PC-3 (cell line): ENCODE data around the gene TAS2R60. TPM values are rescaled to one million over a fixed set of nuclear protein-coding genes. Genes with fewer than 3 reads are reported as not detected.

Source experiments
- ATAC-seq: fragments of 200-7000 bp; cut with Tn5 transposase; 2 replicates; pipeline ENCODE4 v1.9.1; 2020; ENCODE audit warnings: mild to moderate bottlenecking, moderate library complexity
- BruUV-seq: library from RNA; stranded (reverse); fragments of 400-500 nt; replicated peaks from 2 replicates; lab custom pipeline; 2021; lab: Mats Ljungman, UMichigan
- CTCF ChIA-PET: fragments of 300-600 bp; sonication (Branson Sonifier 250); formaldehyde crosslinking; loops from one replicate; lab custom pipeline; 2022; ENCODE audit warnings: antibody characterized with exemption; lab: Charles Lee
- POLR2A ChIA-PET: fragments of 300-600 bp; sonication (Branson Sonifier 250); formaldehyde crosslinking; loops from one replicate; lab custom pipeline; 2022; ENCODE audit warnings: antibody characterized with exemption; ENCODE audit not compliant: unreplicated experiment; lab: Charles Lee
- DNase-seq: peaks from one replicate; pipeline ENCODE4 v3.0.0-alpha.2; 2015
- H2AFZ ChIP-seq: fragments of 300-600 bp; sonication (generic); 2 replicates; pipeline ENCODE4 v1.6.0; 2016; ENCODE audit warnings: antibody characterized with exemption, low read length
- H3F3A ChIP-seq: fragments of 300-600 bp; sonication (generic); one replicate; pipeline ENCODE4 v1.6.0; 2017; ENCODE audit warnings: antibody characterized with exemption, low read length, control low read depth, mild to moderate bottlenecking; ENCODE audit not compliant: unreplicated experiment
- H3K27ac ChIP-seq: fragments of 300-600 bp; sonication (generic); 2 replicates; pipeline ENCODE4 v1.5.1; 2016; ENCODE audit warnings: mild to moderate bottlenecking, low read length
- H3K27me3 ChIP-seq: fragments of 300-600 bp; sonication (generic); 2 replicates; pipeline ENCODE4 v1.6.1; 2016; ENCODE audit warnings: low read length, mixed read lengths
- H3K36me3 ChIP-seq: fragments of 300-600 bp; sonication (generic); 2 replicates; pipeline ENCODE4 v1.6.1; 2016; ENCODE audit warnings: low read depth, mixed run types, low read length, mixed read lengths
- H3K4me1 ChIP-seq: fragments of 300-600 bp; sonication (generic); 2 replicates; pipeline ENCODE4 v1.5.1; 2016; ENCODE audit warnings: low read length; ENCODE audit not compliant: insufficient read depth
- H3K4me2 ChIP-seq: fragments of 300-600 bp; sonication (generic); 2 replicates; pipeline ENCODE4 v1.6.0; 2016; ENCODE audit warnings: low read length
- H3K4me3 ChIP-seq: fragments of 300-600 bp; sonication (generic); 2 replicates; pipeline ENCODE4 v1.5.1; 2016; ENCODE audit warnings: mild to moderate bottlenecking, low read length, mixed read lengths
- H3K79me2 ChIP-seq: fragments of 300-600 bp; sonication (generic); 2 replicates; pipeline ENCODE4 v1.6.1; 2017; ENCODE audit warnings: low read length, mixed read lengths
- H3K9ac ChIP-seq: fragments of 300-600 bp; sonication (generic); 2 replicates; pipeline ENCODE4 v1.6.0; 2016; ENCODE audit warnings: mild to moderate bottlenecking, low read length
- H3K9me2 ChIP-seq: fragments of 300-600 bp; sonication (generic); replicated peaks from 2 replicates; pipeline ENCODE4 v1.6.1; 2016; ENCODE audit warnings: mixed run types, low read length, mixed read lengths
- H3K9me3 ChIP-seq: fragments of 300-600 bp; sonication (generic); 2 replicates; pipeline ENCODE4 v1.6.1; 2016; ENCODE audit warnings: low read length, mixed read lengths
- H4K20me1 ChIP-seq: fragments of 300-600 bp; sonication (generic); 2 replicates; pipeline ENCODE4 v1.6.1; 2016; ENCODE audit warnings: low read length, mixed read lengths
- CTCF ChIP-seq: fragments of 300-600 bp; sonication (generic); conservative IDR thresholded peaks from 2 replicates; pipeline ENCODE4 v1.5.1; 2017; ENCODE audit warnings: antibody characterized with exemption, low read depth, mild to moderate bottlenecking, low read length
- EZH2 ChIP-seq: fragments of 300-600 bp; sonication (generic); IDR thresholded peaks from one replicate; pipeline ENCODE4 v1.6.1; 2017; ENCODE audit warnings: antibody characterized with exemption, mild to moderate bottlenecking, low read length; ENCODE audit not compliant: unreplicated experiment
- EZH2phosphoT487 ChIP-seq: fragments of 300-600 bp; sonication (generic); IDR thresholded peaks from 2 replicates; pipeline ENCODE4 v1.6.1; 2018; ENCODE audit warnings: mild to moderate bottlenecking, antibody characterized with exemption, low read length, borderline replicate concordance
- intact Hi-C: fragments of 100-400 bp; cut with micrococcal nuclease; formaldehyde crosslinking; loops from 2 replicates; pipeline ENCODE4 v1.9.0; 2023
- total RNA-seq: library from RNA; depleted of rRNA; stranded (reverse); fragments of >200 nt; gene quantifications from 2 replicates; pipeline ENCODE4 v1.2.3, GENCODE V29; 2014

Gene TAS2R60
- total RNA-seq, 1 experiment from 2014 or later, result not detected

- ATAC-seq (peak; percentile 52), DNase-seq (no peak)
- Histone ChIP-seq H3K4me2 (peak overlapping the region; percentile 57), H3K27ac (peak overlapping the region; percentile 34), H3K4me3 (no peak overlapping the region; the same call in 1 of the 2 replicates), H2AFZ (no peak overlapping the region), H3K9me3 (no peaks in the 10 kb centered on the region), H3K36me3 (no peaks in the 10 kb centered on the region), H4K20me1 (no peaks in the 10 kb centered on the region), H3K9me2 (no peaks in the 10 kb centered on the region), H3K9ac (no peak overlapping the region), H3K4me1 (peaks cover 29% of the 10 kb centered on the region), H3K79me2 (no peaks in the 10 kb centered on the region), H3F3A (no peaks in the 10 kb centered on the region), H3K27me3 (no peaks in the 10 kb centered on the region)
- ChIA-PET CTCF (no interaction called here), POLR2A (interaction anchor here (0.7 kb wide), 2 partner anchors 14 to 16 kb away, joined by 3 to 9 read pairs; no protein-coding TSS in a partner anchor)
- intact Hi-C loops, result loop anchor here (5.0 kb wide), 1 partner anchor 41 kb away; no protein-coding TSS in a partner anchor
- TF ChIP-seq EZH2phosphoT487 (no peak), EZH2 (no peak), CTCF (no peak)
- no TSS peak for BruUV-seq
Observed at GRCh38 chr7:143431109-143431508, 12.1 kb upstream of the TAS2R60 start.

- Histone ChIP-seq H3K27me3 (no peaks in the 10 kb centered on the region), H3F3A (no peaks in the 10 kb centered on the region), H3K4me1 (peaks cover 29% of the 10 kb centered on the region), H3K9ac (no peak overlapping the region), H2AFZ (no peak overlapping the region), H3K36me3 (no peaks in the 10 kb centered on the region), H4K20me1 (no peaks in the 10 kb centered on the region), H3K27ac (no peak overlapping the region), H3K9me3 (no peaks in the 10 kb centered on the region), H3K4me3 (no peak overlapping the region), H3K9me2 (no peaks in the 10 kb centered on the region), H3K79me2 (no peaks in the 10 kb centered on the region), H3K4me2 (no peak overlapping the region)
- no peak for TF ChIP-seq EZH2phosphoT487
- TF ChIP-seq EZH2, result no peak
- no peak for TF ChIP-seq CTCF
- ATAC-seq (no peak), DNase-seq (no peak)
- intact Hi-C loops, result loop anchor here (5.0 kb wide), 1 partner anchor 39 kb away; no protein-coding TSS in a partner anchor
- ChIA-PET CTCF (interaction anchor here (0.6 kb wide), 1 partner anchor 17 kb away, joined by 3 read pairs; no protein-coding TSS in a partner anchor), POLR2A (no interaction called here)
- no TSS peak for BruUV-seq
Observed at GRCh38 chr7:143433759-143434158, 9.5 kb upstream of the TAS2R60 start.

GRCh38 chr7:143434660-143435059, 8.6 kb upstream of the TAS2R60 start:
- H3K9me2 ChIP-seq, result no peaks in the 10 kb centered on the region
- BruUV-seq, result no TSS peak
- no peaks in the 10 kb centered on the region for H3K9me3 ChIP-seq
- ChIA-PET POLR2A (interaction anchor here (0.6 kb wide), 1 partner anchor 187 kb away, joined by 3 read pairs; no protein-coding TSS in a partner anchor), CTCF (no interaction called here)
- intact Hi-C loops, result loop anchor here (5.0 kb wide), 1 partner anchor 38 kb away; no protein-coding TSS in a partner anchor
- peak overlapping the region; percentile 51 for H3K4me2 ChIP-seq
- peak; percentile 66 for DNase-seq
- no peaks in the 10 kb centered on the region for H3K36me3 ChIP-seq
- no peak overlapping the region for H3K27ac ChIP-seq
- H2AFZ ChIP-seq, result peak overlapping the region; percentile 38; the same call in 1 of the 2 replicates
- H3K79me2 ChIP-seq, result no peaks in the 10 kb centered on the region
- H3K27me3 ChIP-seq, result no peaks in the 10 kb centered on the region
- TF ChIP-seq EZH2phosphoT487 (no peak), CTCF (no peak), EZH2 (no peak)
- no peak overlapping the region for H3K9ac ChIP-seq
- H3K4me1 ChIP-seq, result peaks cover 29% of the 10 kb centered on the region
- H4K20me1 ChIP-seq, result no peaks in the 10 kb centered on the region
- no peaks in the 10 kb centered on the region for H3F3A ChIP-seq
- peak; percentile 12 for ATAC-seq
- no peak overlapping the region for H3K4me3 ChIP-seq
